Muscle layer of colon (tissue), 2 donors: ENCODE data around the gene NAA50.

ENCODE experiments used
- H3K27ac ChIP-seq: one replicate; pipeline ENCODE4 v1.7.0; 2013; ENCODE audit warnings: low read depth, mild to moderate bottlenecking, low read length, moderate library complexity
- H3K27me3 ChIP-seq, 2 donors: one replicate each; pipeline ENCODE4 v1.7.0; 2013; ENCODE audit warnings: low read length in 2 of 2, mild to moderate bottlenecking in 2 of 2; ENCODE audit not compliant: insufficient read depth in 2 of 2, control insufficient read depth in 1 of 2
- H3K36me3 ChIP-seq: one replicate; pipeline ENCODE4 v1.7.0; 2013; ENCODE audit warnings: mild to moderate bottlenecking, low read length; ENCODE audit not compliant: insufficient read depth
- H3K4me1 ChIP-seq: one replicate; pipeline ENCODE4 v1.7.0; 2013; ENCODE audit warnings: mild to moderate bottlenecking, low read length; ENCODE audit not compliant: insufficient read depth
- H3K4me3 ChIP-seq, 2 donors: one replicate each; pipeline ENCODE4 v1.7.0; 2013; ENCODE audit warnings: low read length in 2 of 2, low read depth in 1 of 2, mild to moderate bottlenecking in 1 of 2, moderate library complexity in 1 of 2
- H3K9ac ChIP-seq: one replicate; pipeline ENCODE4 v1.7.0; 2013; ENCODE audit warnings: low read length
- H3K9me3 ChIP-seq: one replicate; pipeline ENCODE4 v1.7.0; 2013; ENCODE audit warnings: mild to moderate bottlenecking, low read length
- donor health status: abdominal sarcoma.
- donor health status: Adenocarcinoma of cecum.

The NAA50 gene

DNA sequence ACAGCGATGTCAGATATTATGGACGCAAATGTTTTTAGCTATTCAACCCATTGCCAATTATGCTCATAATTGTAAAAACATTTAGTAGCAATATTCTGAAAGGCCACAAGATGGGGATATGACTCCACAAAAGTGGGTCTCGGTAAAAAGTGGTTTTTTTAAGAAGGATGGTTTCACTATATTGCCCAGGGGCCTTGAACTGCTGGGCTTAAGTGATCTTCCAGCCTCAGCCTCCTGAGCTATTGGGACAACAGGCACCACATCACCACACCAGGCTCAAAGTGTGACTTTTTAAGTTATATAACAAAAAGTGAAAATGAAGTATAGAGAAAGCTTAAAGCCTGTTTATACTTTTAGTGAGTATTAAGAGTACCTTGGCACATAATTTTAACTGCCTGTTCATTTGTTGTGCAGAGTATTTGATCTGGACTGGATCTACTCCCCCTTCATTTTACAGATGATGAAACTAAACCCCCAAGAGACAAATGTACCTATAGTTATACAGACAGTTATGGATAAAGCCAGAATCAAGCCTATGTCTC is 9.4 kb downstream of the NAA50 start:
- no peaks in the 10 kb centered on the region for H3K9me3 ChIP-seq
- H3K36me3 ChIP-seq: no peaks in the 10 kb centered on the region
- H3K4me3 ChIP-seq: peak overlapping the region; percentile 2 to 10
- no peak overlapping the region for H3K27ac ChIP-seq
- H3K4me1 ChIP-seq: peaks cover 42% of the 10 kb centered on the region
- no peaks in the 10 kb centered on the region for H3K27me3 ChIP-seq
- peak overlapping the region; percentile 25 for H3K9ac ChIP-seq

- H3K4me3 ChIP-seq: no peak overlapping the region
- no peaks in the 10 kb centered on the region for H3K27me3 ChIP-seq
- peaks cover 14% of the 10 kb centered on the region for H3K4me1 ChIP-seq
- no peak overlapping the region for H3K9ac ChIP-seq
- no peaks in the 10 kb centered on the region for H3K9me3 ChIP-seq
- no peaks in the 10 kb centered on the region for H3K36me3 ChIP-seq
- H3K27ac ChIP-seq: no peak overlapping the region
Observed at GRCh38 chr3:113731694-113732093, 14.4 kb downstream of the NAA50 start.

DNA sequence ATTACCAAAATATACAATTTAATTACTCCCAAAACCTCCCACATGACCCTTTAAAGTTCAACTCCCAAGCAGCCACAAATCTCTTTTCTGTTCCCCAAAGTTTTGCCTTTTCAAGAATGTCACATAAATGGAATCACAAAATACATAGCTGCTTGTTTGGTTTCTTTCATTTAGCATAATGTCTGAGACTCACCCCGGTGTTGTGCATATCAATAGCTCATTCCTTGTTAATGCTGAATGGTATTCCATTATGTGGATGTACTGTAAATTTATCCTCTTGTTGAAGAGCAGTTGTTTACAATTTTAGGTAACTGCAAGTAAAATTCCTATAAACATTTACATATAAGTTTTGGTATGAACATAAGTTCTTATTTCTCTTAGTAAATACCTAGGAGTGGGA is 15.5 kb downstream of the NAA50 start:
- H3K27ac ChIP-seq: no peak overlapping the region
- H3K4me3 ChIP-seq: no peak overlapping the region
- H3K9me3 ChIP-seq: no peaks in the 10 kb centered on the region
- no peak overlapping the region for H3K9ac ChIP-seq
- peaks cover 8% of the 10 kb centered on the region for H3K4me1 ChIP-seq
- no peaks in the 10 kb centered on the region for H3K36me3 ChIP-seq
- H3K27me3 ChIP-seq: no peaks in the 10 kb centered on the region

DNA sequence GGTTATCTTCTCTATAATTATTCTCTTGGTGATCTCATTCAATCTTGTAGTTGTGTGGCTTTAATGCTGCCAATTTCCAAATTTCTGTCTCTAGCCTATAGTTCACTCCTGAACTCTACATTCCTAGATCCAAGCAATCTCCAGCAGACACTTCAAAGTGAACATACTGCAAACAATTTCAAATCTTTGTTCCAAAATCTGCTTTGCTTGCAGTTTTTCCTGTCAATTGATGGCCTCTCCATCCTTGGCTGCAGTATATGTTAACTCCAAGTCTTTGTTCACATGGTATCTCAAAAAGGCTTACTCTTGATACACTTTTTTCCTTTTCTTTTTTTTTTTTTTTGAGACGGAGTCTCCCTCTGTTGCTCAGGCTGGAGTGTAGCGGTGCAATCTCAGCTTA is 17.4 kb downstream of the NAA50 start:
- Histone ChIP-seq H3K9ac (no peak overlapping the region), H3K9me3 (no peaks in the 10 kb centered on the region), H3K4me1 (peaks cover 8% of the 10 kb centered on the region), H3K27me3 (no peaks in the 10 kb centered on the region), H3K4me3 (no peak overlapping the region), H3K27ac (no peak overlapping the region), H3K36me3 (no peaks in the 10 kb centered on the region)

- Histone ChIP-seq H3K9ac (no peak overlapping the region), H3K36me3 (peaks cover 21% of the 10 kb centered on the region), H3K4me3 (no peak overlapping the region), H3K27me3 (no peaks in the 10 kb centered on the region), H3K9me3 (no peaks in the 10 kb centered on the region), H3K27ac (no peak overlapping the region), H3K4me1 (no peaks in the 10 kb centered on the region)
Observed at GRCh38 chr3:113721636-113722035, 24.4 kb downstream of the NAA50 start.

GRCh38 chr3:113719758-113720157 is 26.3 kb downstream of the NAA50 start:
- peaks cover 21% of the 10 kb centered on the region for H3K36me3 ChIP-seq

GRCh38 chr3:113719294-113719693 is 26.8 kb downstream of the NAA50 start:
- no peaks in the 10 kb centered on the region for H3K9me3 ChIP-seq
- no peak overlapping the region for H3K27ac ChIP-seq
- H3K4me3 ChIP-seq: no peak overlapping the region
- no peaks in the 10 kb centered on the region for H3K27me3 ChIP-seq
- H3K4me1 ChIP-seq: no peaks in the 10 kb centered on the region
- peaks cover 21% of the 10 kb centered on the region for H3K36me3 ChIP-seq
- H3K9ac ChIP-seq: no peak overlapping the region

More at GRCh38 chr3:113719758-113720157, 26.3 kb downstream of the NAA50 start:
- no peak overlapping the region for H3K4me3 ChIP-seq
- H3K27ac ChIP-seq: no peak overlapping the region
- no peak overlapping the region for H3K9ac ChIP-seq
- no peaks in the 10 kb centered on the region for H3K27me3 ChIP-seq
- no peaks in the 10 kb centered on the region for H3K4me1 ChIP-seq
- H3K9me3 ChIP-seq: no peaks in the 10 kb centered on the region

DNA sequence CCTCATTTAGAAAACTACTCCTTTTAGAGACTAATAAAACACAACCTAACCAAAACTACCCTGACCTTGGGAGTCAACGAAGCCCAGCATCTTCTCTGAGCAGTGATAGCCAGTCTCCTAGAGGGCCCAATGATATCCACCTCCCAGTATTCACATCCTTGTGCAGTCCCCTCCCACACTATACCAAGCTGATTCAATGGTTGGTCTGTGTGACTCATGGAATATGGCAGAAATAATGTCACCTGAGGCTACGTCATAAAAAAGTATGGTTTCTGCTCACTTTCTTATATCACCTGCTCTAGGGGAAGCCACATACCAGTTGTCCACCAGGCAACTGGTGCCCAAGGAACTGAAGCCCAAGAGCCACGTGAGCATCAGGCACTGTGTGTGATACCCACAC is 28.2 kb downstream of the NAA50 start:
- Histone ChIP-seq H3K36me3 (peaks cover 21% of the 10 kb centered on the region), H3K9ac (no peak overlapping the region), H3K27me3 (no peaks in the 10 kb centered on the region), H3K4me1 (no peaks in the 10 kb centered on the region), H3K9me3 (no peaks in the 10 kb centered on the region), H3K4me3 (no peak overlapping the region), H3K27ac (no peak overlapping the region)

DNA sequence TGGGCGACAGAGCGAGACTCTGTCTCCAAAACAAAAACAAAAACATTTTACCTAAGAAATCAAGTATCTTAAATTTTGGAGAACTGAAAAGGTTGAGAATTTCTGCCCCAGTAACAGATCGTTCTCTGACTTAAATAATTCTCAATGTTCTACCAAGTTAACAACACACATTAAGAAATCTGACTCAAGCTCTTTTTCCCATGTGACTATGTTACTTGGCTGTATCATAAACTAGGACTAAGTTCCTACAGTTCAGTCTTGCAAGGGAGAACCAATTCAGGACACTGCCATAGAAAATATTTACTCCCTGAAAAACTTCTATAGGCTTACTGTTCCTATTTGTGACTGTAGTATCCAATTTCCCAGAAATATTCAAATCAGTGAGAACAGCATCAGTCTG is 28.7 kb downstream of the NAA50 start:
- Histone ChIP-seq H3K27me3 (no peaks in the 10 kb centered on the region), H3K4me1 (no peaks in the 10 kb centered on the region), H3K27ac (no peak overlapping the region), H3K9me3 (no peaks in the 10 kb centered on the region), H3K4me3 (no peak overlapping the region), H3K36me3 (peaks cover 20% of the 10 kb centered on the region), H3K9ac (no peak overlapping the region)

DNA sequence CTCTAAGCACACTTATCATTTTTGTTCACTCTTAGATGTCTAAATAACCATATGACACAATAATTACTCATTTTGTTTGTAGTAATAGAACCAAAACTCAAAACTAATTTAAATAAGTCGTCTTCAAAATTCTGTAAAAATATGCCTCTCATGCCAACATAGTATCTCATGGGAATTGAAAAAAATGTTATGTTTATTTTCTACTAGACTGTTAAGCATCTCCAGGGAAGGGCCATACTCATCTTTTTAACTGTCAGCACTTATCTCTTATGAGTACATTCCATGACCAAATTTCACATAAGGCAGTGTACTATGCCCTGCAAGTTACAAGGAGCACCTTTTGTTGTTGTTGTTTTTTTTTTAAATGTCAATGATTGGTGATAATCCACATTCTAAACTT is 31.3 kb downstream of the NAA50 start:
- Histone ChIP-seq H3K4me3 (no peak overlapping the region), H3K27me3 (no peaks in the 10 kb centered on the region), H3K4me1 (no peaks in the 10 kb centered on the region), H3K9ac (no peak overlapping the region), H3K9me3 (no peaks in the 10 kb centered on the region), H3K27ac (no peak overlapping the region), H3K36me3 (no peaks in the 10 kb centered on the region)

GRCh38 chr3:113712129-113712528 is 33.9 kb downstream of the NAA50 start:
- Histone ChIP-seq H3K27ac (no peak overlapping the region), H3K4me1 (no peaks in the 10 kb centered on the region), H3K9me3 (no peaks in the 10 kb centered on the region), H3K27me3 (no peaks in the 10 kb centered on the region), H3K36me3 (no peaks in the 10 kb centered on the region), H3K4me3 (no peak overlapping the region), H3K9ac (no peak overlapping the region)

GRCh38 chr3:113707835-113708234 is 38.2 kb downstream of the NAA50 start:
- H3K27ac ChIP-seq: no peak overlapping the region
- H3K9ac ChIP-seq: no peak overlapping the region

More at GRCh38 chr3:113707835-113708234, 38.2 kb downstream of the NAA50 start:
- H3K4me3 ChIP-seq: no peak overlapping the region
- no peaks in the 10 kb centered on the region for H3K4me1 ChIP-seq
- H3K36me3 ChIP-seq: no peaks in the 10 kb centered on the region
- no peaks in the 10 kb centered on the region for H3K9me3 ChIP-seq
- H3K27me3 ChIP-seq: no peaks in the 10 kb centered on the region
